GM12864 (cell line): ENCODE data around the gene DACT2.

Experiments
- DNase-seq: peaks from one replicate; pipeline ENCODE4 v3.0.0-alpha.2; 2011; ENCODE audit warnings: low read depth
- H3K4me3 ChIP-seq: 2 replicates; pipeline ENCODE4 v1.5.1; 2011; ENCODE audit warnings: mild to moderate bottlenecking, low read depth, low read length, control low read depth
- TF ChIP-seq, protein P1 (sequence below): IDR thresholded peaks from 2 replicates; pipeline ENCODE4 v1.5.1; 2011; ENCODE audit warnings: low read depth, mild to moderate bottlenecking, moderate library complexity, low read length, control low read depth, inconsistent platforms; ENCODE audit errors: missing control alignments

DACT2 gene

GRCh38 chr6:168348186-168348585 lies 28.6 kb upstream of the DACT2 start:
- TF ChIP-seq, protein P1, sequence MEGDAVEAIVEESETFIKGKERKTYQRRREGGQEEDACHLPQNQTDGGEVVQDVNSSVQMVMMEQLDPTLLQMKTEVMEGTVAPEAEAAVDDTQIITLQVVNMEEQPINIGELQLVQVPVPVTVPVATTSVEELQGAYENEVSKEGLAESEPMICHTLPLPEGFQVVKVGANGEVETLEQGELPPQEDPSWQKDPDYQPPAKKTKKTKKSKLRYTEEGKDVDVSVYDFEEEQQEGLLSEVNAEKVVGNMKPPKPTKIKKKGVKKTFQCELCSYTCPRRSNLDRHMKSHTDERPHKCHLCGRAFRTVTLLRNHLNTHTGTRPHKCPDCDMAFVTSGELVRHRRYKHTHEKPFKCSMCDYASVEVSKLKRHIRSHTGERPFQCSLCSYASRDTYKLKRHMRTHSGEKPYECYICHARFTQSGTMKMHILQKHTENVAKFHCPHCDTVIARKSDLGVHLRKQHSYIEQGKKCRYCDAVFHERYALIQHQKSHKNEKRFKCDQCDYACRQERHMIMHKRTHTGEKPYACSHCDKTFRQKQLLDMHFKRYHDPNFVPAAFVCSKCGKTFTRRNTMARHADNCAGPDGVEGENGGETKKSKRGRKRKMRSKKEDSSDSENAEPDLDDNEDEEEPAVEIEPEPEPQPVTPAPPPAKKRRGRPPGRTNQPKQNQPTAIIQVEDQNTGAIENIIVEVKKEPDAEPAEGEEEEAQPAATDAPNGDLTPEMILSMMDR = no peak
- DNase-seq = no peak
- no peak overlapping the region for H3K4me3 ChIP-seq

- TF ChIP-seq, protein P1 = no peak
- DNase-seq = no peak
- no peak overlapping the region for H3K4me3 ChIP-seq
These were observed 28.0 kb upstream of the DACT2 start for GRCh38 chr6:168347615-168348014.

- TF ChIP-seq, protein P1 = no peak
- H3K4me3 ChIP-seq = no peak overlapping the region
- DNase-seq = no peak
These were observed 27.5 kb upstream of the DACT2 start for GRCh38 chr6:168347053-168347452.

- TF ChIP-seq, protein P1 = no peak
- no peak for DNase-seq
- no peak overlapping the region for H3K4me3 ChIP-seq
These were observed 26.5 kb upstream of the DACT2 start for GRCh38 chr6:168345896-168346754.

GRCh38 chr6:168345266-168345665 lies 25.7 kb upstream of the DACT2 start:
- DNase-seq = no peak
- TF ChIP-seq, protein P1 = no peak
- no peak overlapping the region for H3K4me3 ChIP-seq

- no peak for DNase-seq
These were observed 24.8 kb upstream of the DACT2 start for GRCh38 chr6:168344338-168344737.

More at GRCh38 chr6:168344338-168344737, 24.8 kb upstream of the DACT2 start:
- no peak overlapping the region for H3K4me3 ChIP-seq
- TF ChIP-seq, protein P1 = no peak
